HFF-Myc (cell line): Measurements from ENCODE around the gene TIMM44.
"Not testable (repeated sequence)": the region's sequence is repeated elsewhere in the genome, so short reads cannot be mapped to it uniquely, and the experiment has no call there.

Experiments used
- DNase-seq: peaks from one replicate; pipeline ENCODE4 v3.0.0-alpha.2; 2011; ENCODE audit warnings: low read depth; ENCODE audit errors: extremely low read depth
- H3K4me3 ChIP-seq: replicated peaks from 2 replicates; pipeline ENCODE4 v1.5.1; 2011; ENCODE audit warnings: low read depth, mild to moderate bottlenecking, control low read depth, low read length
- TF ChIP-seq, protein P1 (sequence below): IDR thresholded peaks from 2 replicates; pipeline ENCODE4 v1.5.1; 2012; ENCODE audit warnings: mild to moderate bottlenecking, low read depth, low read length, control low read depth; ENCODE audit errors: missing control alignments

The TIMM44 gene

DNA sequence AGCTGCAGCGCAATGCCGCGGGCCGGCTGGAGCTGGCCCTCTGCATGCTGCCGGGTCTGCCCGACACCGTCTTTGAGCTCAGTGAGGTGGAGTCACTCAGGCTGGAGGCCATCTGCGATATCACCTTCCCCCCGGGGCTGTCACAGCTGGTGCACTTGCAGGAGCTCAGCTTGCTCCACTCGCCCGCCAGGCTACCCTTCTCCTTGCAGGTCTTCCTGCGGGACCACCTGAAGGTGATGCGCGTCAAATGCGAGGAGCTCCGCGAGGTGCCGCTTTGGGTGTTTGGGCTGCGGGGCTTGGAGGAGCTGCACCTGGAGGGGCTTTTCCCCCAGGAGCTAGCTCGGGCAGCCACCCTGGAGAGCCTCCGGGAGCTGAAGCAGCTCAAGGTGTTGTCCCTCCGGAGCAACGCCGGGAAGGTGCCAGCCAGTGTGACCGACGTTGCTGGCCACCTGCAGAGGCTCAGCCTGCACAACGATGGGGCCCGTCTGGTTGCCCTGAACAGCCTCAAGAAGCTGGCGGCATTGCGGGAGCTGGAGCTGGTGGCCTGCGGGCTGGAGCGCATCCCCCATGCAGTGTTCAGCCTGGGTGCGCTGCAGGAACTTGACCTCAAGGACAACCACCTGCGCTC, 43.6 kb downstream of the TIMM44 start:
- TF ChIP-seq, protein P1, sequence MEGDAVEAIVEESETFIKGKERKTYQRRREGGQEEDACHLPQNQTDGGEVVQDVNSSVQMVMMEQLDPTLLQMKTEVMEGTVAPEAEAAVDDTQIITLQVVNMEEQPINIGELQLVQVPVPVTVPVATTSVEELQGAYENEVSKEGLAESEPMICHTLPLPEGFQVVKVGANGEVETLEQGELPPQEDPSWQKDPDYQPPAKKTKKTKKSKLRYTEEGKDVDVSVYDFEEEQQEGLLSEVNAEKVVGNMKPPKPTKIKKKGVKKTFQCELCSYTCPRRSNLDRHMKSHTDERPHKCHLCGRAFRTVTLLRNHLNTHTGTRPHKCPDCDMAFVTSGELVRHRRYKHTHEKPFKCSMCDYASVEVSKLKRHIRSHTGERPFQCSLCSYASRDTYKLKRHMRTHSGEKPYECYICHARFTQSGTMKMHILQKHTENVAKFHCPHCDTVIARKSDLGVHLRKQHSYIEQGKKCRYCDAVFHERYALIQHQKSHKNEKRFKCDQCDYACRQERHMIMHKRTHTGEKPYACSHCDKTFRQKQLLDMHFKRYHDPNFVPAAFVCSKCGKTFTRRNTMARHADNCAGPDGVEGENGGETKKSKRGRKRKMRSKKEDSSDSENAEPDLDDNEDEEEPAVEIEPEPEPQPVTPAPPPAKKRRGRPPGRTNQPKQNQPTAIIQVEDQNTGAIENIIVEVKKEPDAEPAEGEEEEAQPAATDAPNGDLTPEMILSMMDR = no peak
- no peak for DNase-seq
- H3K4me3 ChIP-seq = no peak overlapping the region

DNA sequence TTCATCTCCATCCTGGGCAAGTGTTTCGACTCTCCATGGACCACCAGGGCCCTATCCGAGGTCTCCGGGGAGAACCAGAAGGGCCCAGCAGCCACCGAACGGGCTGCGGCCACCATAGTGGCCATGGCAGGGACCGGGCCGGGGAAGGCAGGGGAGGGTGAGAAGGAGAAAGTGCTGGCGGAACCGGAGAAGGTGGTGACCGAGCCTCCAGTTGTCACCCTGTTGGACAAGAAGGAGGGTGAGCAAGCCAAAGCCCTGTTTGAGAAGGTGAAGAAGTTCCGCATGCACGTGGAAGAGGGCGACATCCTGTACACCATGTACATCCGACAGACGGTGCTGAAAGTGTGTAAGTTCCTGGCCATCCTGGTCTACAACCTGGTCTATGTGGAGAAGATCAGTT, 44.5 kb downstream of the TIMM44 start:
- no peak for DNase-seq
- no peak overlapping the region for H3K4me3 ChIP-seq
- TF ChIP-seq, protein P1 = no peak

DNA sequence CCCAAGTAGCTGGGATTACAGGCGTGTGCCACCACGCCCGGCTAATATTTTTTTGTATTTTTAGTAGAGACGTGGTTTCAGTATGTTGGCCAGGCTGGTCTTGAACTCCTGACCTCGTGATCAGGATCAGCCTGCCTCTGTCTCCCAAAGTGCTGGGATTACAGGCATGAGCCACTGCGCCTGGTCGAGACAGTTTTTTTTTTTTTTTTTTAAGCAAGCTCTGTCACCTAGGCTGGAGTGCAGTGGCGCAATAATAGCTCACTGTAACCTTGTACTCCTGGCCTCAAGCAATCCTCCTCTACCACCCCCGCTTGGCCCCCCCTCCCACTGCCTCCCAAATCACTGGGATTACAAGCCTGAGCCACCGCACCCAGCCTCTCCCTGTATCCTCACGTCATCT, 46.2 kb downstream of the TIMM44 start:
- TF ChIP-seq, protein P1 = no peak
- no peak overlapping the region for H3K4me3 ChIP-seq
- DNase-seq = no peak

DNA sequence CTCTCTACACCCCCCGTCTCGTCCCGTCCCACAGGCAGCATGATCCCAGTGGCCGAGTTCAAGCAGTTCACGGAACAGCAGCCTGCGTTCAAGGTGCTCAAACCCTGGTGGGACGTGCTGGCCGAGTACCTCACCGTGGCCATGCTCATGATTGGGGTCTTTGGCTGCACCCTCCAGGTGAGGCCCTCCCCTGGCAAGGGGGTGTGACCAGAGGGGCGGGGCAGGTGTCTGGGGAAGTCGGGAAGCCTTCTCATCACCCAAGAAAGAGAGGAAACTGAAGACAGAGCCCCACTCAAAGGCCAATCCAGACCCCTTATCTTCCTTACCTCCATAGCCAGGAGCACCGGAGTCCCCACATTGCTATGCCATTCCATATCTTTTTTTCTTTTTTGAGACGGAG, 47.9 kb downstream of the TIMM44 start:
- H3K4me3 ChIP-seq = no peak overlapping the region
- DNase-seq = no peak
- TF ChIP-seq, protein P1 = no peak

DNA sequence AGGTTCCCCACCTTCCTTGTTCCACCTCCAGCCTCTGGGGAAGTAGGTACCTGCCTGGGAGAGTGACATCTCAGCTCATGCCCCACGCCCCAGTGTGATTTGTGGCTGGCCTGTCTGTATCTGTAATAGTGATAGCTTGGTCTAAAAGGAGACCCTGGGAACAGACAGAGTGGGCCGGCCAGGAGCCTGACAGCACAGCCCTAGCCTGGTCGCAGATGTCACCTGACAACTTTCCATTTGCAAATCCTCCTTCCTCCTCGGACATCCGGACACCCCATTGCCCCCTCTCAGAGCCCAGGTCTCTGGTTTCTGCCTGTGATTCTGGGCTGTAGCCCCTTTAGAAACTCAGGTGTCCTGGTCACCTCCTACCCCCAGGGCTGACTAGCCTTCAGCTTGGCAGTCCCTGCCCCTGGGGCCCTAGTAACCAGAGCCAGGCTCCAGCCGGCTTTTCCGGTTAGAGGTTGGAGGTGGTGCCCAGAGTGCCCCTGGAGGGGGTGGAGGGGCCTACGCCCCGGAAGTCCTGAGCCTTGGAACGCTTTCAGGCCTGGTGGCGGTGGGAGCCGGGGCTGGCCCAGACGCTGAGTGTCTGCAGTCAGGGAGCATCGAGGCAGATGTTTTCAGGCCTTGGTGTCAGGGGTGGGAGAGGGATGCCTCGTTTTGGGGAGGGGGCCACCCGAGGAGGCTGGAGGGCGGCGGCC, 48.7 kb downstream of the TIMM44 start:
- no peak for DNase-seq
- no peak overlapping the region for H3K4me3 ChIP-seq

DNA sequence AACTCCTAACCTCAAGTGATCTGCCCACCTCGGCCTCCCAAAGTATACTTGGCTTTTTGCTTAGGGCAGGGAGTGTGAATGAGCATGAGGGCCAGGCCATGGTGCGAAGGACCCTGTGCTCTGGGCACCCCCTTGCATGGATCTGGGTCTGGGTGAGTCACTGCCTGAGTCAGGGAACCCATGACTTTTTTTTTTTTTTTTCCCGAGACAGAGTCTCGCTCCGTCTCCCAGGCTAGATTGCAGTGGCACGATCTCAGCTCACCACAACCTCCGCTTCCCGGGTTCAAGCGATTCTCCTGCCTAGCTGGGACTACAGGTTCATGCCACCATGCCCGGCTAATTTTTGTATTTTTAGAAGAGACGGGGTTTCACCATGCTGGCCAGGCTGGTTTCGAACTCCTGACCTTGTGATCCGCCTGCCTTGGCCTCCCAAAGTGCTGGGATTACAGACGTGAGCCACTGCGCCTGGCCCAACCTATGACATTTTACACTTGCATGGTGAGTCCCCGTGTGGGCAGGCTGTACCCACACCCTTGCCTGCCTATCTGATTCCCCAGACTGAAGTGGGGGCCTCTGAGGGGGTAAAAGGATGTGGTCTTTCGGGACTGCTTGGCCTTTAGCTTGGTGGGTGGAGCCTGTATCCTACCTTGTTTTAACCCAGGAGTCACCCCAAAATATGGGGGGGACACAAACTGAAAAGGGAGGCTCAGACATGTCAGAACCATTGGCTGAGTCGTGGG, 49.9 kb downstream of the TIMM44 start:
- not testable (repeated sequence) for DNase-seq, H3K4me3 ChIP-seq

More for the DNA sequence above, 48.7 kb downstream of the TIMM44 start:
- TF ChIP-seq, protein P1 = no peak

DNA sequence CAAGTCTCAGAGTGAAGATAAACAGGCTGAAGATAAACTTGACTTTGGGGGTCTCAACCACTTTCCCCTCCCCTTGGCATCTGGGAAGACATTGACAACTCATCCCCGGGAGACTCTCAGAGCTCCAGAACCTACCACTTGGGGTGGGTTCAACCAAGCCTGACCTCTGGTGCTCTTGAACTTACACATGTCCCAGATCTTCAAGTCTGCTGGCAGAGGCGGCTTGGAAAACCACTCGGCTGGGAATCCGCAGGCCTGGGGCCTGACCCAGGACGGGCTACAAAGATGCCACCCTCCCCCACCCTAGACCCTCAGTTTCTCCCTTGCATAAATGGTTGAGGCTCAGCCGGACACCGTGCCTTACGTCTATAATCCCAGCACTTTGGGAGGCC, 54.6 kb downstream of the TIMM44 start:
- peak overlapping the region; percentile 61 for H3K4me3 ChIP-seq
- no peak for DNase-seq
- TF ChIP-seq, protein P1 = no peak
